SU-DHL-6 (cell line): ENCODE data around the gene THSD7A.

Experiments
- EZH2phosphoT487 ChIP-seq: fragments of 200-600 bp; sonication (generic), shearing (Covaris generic); conservative IDR thresholded peaks from 2 replicates; pipeline ENCODE4 v1.6.1; 2018; ENCODE audit warnings: mild to moderate bottlenecking, antibody characterized with exemption, low read length, moderate library complexity, mixed read lengths
- TF ChIP-seq, protein P1 (sequence below): fragments of 200-600 bp; sonication (generic); IDR thresholded peaks from one replicate; pipeline ENCODE4 v1.5.1; 2017; ENCODE audit warnings: antibody characterized with exemption, mild to moderate bottlenecking, low read length, moderate library complexity; ENCODE audit not compliant: insufficient read depth, poor library complexity, severe bottlenecking

DNA sequence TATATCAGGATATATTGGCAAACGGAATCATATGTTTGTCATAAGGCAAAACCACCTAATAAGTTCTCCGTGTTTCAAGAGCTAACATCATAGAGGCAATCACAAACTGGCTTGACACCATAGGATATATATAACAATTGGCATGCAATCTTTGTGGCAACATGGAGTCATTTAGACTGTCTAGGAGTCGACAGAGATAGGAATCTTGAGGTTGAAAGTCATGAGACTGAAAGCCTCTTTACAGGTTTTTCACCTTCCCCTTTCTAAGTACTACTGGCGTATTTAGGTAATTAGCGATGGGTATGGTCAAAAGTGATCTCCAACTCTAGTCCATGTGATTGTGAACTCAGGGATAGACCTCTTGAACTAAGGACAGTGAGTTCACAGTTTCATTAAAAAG, 63.7 kb downstream of the THSD7A start:
- TF ChIP-seq, protein P1, sequence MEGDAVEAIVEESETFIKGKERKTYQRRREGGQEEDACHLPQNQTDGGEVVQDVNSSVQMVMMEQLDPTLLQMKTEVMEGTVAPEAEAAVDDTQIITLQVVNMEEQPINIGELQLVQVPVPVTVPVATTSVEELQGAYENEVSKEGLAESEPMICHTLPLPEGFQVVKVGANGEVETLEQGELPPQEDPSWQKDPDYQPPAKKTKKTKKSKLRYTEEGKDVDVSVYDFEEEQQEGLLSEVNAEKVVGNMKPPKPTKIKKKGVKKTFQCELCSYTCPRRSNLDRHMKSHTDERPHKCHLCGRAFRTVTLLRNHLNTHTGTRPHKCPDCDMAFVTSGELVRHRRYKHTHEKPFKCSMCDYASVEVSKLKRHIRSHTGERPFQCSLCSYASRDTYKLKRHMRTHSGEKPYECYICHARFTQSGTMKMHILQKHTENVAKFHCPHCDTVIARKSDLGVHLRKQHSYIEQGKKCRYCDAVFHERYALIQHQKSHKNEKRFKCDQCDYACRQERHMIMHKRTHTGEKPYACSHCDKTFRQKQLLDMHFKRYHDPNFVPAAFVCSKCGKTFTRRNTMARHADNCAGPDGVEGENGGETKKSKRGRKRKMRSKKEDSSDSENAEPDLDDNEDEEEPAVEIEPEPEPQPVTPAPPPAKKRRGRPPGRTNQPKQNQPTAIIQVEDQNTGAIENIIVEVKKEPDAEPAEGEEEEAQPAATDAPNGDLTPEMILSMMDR: no peak
- no peak for TF ChIP-seq EZH2phosphoT487
